GM04504 (cell line): ENCODE results near the gene CHFR.
"Not testable (repeated sequence)": the region's sequence is repeated elsewhere in the genome, so short reads cannot be mapped to it uniquely, and the experiment has no call there.

Experiments used
- DNase-seq: peaks from one replicate; pipeline ENCODE4 v3.0.0-alpha.2; 2012; ENCODE audit warnings: low read depth

CHFR gene, protein sequence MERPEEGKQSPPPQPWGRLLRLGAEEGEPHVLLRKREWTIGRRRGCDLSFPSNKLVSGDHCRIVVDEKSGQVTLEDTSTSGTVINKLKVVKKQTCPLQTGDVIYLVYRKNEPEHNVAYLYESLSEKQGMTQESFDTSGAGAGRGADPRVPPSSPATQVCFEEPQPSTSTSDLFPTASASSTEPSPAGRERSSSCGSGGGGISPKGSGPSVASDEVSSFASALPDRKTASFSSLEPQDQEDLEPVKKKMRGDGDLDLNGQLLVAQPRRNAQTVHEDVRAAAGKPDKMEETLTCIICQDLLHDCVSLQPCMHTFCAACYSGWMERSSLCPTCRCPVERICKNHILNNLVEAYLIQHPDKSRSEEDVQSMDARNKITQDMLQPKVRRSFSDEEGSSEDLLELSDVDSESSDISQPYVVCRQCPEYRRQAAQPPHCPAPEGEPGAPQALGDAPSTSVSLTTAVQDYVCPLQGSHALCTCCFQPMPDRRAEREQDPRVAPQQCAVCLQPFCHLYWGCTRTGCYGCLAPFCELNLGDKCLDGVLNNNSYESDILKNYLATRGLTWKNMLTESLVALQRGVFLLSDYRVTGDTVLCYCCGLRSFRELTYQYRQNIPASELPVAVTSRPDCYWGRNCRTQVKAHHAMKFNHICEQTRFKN

DNA sequence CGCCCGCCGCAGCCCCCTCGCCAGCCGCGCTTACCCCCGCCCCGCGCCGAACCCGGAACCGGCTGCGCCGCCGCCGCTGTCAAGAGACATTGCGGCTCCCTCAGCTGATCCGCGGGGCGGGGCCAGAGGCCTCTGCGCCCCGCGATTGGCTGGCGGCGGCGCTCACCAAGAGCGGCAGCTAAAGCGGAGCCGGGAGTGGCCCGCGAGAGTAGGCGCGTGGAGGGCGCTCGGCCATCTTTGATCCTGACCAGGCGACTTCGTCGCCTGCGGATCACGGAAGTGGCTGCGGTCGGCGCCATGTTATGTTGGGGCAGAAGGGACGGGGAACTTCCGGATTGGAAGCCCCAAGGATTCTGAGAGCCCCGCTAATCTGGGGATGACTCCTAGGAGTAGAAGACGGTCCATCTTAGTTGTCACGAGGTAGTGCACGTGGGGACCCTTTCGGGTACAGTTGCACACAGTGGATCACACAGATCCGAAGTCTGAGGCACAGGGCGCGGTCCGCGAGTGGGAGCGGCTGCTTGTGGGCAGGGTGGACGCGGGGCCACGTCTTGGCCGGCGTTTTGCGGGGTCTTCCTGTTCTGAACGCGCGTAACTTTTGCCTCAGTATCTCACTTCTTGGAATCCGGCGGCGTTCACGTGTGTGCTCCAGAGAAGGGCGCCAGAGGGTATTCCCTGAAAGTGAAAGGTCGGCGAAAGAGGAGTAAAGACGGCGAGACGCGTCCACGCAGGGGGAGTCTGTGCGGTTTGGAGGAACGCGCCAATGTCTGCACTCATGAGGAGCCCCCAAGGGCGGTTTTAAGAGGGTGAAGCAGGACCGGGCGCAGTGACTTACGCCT, at the start of gene CHFR:
CHFR (minus strand) TSS at position 93 of the 839 bp plus-strand sequence. CDS start 277 bp downstream, outside the sequence.
- DNase-seq = peak; percentile 95

DNA sequence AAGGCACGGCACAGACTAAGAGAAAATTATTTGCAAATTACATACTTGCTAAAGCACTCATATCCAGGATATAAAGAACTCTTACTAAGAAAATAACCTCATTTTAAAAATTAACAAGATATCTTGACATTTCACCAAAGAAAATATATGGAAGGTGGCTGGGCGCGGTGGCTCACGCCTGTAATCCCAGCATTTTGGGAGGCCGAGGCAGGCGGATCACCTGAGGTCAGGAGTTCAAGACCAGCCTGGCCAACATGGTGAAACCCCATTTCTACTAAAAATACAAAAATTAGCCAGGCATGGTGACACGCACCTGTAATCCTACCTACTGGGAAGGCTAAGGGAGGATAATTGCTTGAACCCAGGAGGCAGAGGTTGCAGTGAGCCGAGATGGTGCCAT, 49.5 kb upstream of the CHFR start:
- not testable (repeated sequence) for DNase-seq

DNA sequence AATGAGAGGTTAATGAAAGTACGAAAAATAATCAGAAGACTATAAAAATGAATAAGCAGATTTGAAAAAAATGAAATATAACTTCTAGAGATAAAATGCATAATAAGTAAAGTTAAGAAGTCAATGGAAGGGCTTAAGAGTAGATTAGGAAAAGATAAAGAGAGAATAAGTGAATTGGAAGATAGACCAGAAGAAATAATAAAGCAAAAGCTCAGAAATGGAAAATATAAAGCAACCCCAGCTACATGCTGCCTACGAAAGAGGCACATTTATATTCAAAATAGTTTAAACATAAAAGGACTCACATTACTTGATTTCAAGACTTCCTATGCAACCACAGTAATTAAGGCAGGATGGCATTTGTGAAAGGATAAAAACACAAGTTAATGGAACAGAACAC, 48.8 kb upstream of the CHFR start:
- no peak for DNase-seq

GRCh38 chr12:132926415-132926833, 39.0 kb upstream of the CHFR start:
- no peak for DNase-seq

- no peak for DNase-seq
These were observed 38.4 kb upstream of the CHFR start for GRCh38 chr12:132925597-132926414.

- no peak for DNase-seq
These were observed 37.0 kb upstream of the CHFR start for GRCh38 chr12:132924356-132924755.

DNA sequence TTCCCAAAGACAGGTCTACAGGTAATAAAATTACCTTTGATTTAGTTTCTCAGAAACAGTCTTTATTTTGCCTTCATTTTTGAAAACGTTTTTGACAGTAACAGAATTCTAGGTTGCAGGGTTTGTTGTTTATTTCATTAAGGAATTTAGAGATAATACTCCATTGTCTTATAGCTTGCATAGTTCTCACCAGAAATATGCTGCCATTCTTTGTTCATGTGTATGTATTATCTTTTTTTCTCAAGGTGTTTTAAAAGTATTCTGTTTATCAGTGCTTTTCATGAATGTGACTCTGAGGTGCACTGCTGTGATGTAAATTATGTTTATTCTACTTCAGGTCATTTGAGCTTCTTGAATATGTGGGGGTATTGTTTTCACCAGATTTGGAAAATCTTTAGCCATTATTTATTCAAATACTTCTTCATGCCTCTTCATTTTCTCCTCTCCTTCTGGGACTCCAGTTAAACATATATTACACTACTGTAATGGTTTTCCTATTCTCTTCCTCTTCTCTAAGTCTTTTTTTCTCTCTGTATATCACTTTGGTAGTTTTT, 36.0 kb upstream of the CHFR start:
- DNase-seq = no peak

DNA sequence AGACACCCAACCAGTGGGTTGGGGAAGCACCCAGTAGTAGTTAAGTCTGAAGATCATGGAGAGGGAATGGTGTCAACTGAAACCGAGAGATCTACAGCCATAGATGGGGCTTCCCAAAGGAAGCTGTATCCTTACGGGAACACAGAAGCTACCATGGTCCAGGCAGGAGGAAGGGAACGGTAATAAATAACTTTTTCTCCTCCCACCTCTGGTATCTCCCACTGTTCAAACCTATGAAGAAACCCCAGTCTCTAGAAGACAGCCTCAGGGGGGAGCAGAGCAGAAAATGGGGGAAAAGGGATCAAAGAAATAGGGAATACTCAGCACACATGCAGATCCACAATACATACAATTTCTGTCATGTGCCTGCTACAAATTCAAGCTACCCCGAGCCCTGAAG, 35.3 kb upstream of the CHFR start:
- no peak for DNase-seq

DNA sequence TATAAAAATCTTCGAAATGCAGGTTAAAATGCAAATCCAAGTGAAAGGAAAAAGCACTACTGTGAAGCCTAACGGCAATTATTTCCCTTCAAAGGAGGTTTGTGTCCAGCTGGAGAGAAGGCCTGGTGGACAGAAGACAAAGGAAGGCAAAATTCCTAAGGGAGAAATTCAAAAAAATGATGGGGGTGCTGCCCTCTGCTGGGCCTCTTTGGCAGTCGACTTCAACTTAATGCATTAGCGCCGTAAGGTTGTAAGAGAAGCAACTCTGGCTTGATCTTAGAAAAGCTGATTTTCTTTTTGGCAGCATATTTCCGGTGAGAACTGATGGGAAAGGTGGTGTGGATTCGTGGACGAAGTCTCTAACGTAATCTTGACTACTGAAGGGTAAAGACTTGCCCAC, 34.3 kb upstream of the CHFR start:
- no peak for DNase-seq

DNA sequence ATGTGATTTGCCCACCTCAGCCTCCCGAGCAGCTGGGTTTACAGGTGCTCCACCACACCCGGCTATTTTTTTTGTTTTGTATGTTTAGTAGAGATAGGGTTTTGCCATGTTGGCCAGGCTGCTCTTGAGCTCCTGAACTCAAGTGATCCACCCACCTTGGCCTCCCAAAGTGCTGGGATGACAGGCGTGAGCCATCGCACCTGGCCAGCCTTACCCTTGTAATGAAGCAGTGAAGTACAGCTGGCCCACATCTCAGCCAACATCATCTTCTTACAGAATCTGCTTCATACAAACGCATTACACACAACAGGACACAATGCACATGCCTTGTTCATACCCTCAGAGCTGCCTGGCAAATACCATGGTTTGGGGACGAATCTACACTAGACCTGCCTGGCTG, 31.3 kb upstream of the CHFR start:
- DNase-seq = no peak

- no peak for DNase-seq
These were observed 21.6 kb upstream of the CHFR start for GRCh38 chr12:132909030-132909368.

DNA sequence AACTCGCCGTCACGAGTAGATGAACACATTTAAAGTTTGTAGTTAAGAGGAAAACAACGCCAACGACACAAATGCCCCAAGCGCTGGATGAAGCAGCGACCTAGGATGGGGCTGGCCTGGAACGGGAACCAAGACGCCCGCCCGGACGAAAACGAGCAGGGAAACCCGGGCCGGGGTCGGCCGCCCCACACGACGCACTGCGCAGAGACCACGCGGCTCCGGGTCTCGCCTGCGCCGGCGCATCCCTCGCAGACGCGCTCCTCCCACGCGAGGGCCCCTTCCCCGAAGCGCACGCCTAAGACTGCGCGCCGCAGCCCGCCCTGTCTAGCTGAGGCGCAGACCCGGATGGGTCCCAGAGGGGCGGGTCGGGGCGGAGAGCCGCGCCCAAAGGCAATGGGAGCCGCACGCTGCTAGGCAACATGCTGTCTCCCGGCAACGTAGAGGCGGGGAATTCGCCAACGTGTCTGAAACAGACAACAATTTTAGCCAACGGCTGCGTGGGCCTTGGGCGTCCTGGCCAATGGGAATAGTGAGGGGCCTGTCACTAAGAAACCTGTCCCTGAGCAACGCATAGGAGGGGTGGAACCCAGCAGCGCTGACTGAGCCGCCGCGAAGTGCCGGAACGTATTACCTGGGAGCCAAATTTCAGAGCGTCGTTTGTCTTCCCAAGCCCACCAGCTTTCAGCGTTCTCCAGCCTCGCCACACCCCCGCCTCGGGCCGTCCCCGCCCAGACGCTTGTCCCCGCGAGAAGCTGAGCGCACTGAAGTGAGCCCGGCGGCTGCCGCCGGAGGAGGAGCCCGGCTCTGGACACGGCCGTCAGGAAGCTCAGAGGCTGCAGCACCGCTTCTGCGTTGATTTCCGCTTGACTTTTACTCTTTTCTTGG, 21.0 kb upstream of the CHFR start:
- DNase-seq = peak; percentile 94

- DNase-seq = not testable (repeated sequence)
These were observed 20.4 kb upstream of the CHFR start for GRCh38 chr12:132907789-132908144.

DNA sequence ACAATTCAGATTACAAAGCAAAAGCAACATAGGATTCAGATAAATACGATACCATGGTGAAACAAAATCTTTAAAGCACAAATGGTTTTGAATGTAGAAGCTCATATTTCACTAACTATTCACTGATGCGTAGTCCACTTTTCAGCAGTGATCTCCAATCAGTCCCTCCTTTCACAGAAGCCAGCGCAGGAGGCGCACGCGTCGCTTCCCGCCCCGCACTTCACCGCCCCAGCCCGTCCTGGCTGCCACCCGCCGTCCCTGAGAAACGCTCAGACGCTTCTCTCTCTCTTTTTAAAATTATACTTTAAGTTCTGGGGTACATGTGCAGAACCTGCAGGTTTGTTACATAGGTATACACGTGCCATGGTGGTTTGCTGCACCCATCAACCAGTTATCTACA, 19.8 kb upstream of the CHFR start:
- DNase-seq = no peak

DNA sequence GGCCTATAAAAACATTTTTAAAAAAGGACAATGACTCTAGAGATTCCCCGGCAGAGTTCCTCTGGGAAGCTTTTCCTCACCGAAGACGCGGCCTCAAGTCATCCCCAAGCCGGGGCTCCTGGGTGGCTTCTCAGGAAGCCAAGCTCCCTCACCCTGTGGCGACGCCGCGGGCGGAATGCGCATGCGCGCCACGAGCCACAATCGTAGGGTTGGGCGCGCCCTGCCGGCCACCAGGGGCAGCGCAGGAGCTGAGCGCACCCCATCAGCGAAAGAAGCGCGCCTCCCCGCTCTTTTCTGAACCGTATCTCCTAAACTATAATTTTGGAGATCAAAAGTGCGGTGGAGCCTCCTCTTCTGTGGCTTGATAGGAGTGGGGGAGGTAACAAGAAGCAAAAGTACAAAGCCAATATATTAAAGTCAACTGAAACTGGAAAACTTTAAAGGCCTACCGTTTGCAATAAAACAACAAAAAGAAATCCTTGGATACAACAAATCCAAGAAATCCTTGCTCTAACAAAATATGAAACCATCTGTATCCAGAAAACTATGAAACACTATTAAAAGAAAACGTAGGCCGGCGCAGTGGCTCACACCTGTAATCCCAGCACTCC, 17.4 kb upstream of the CHFR start:
- DNase-seq = no peak

- no peak for DNase-seq
These were observed 11.6 kb upstream of the CHFR start for GRCh38 chr12:132899033-132899432.

- no peak for DNase-seq
These were observed 1.4 kb upstream of the CHFR start for GRCh38 chr12:132888852-132889251.

- no peak for DNase-seq
These were observed 602 bp downstream of the CHFR start for GRCh38 chr12:132886529-132887477.

- no peak for DNase-seq
These were observed 5.6 kb downstream of the CHFR start for GRCh38 chr12:132881818-132882217.
